ENCODE measurements around the gene DMD.

The DMD gene

GRCh38 chrX:31132821-31133241 is 2078.5 kb downstream of the DMD start:
- DNase-seq = no peak

GRCh38 chrX:31130457-31131220 is 2080.7 kb downstream of the DMD start:
- no peak for DNase-seq

- DNase-seq = peak; percentile 47 to 67 (median 66)
Observed at GRCh38 chrX:31128855-31129254, 2082.5 kb downstream of the DMD start.

GRCh38 chrX:31127716-31128115 is 2083.6 kb downstream of the DMD start:
- DNase-seq = no peak

- DNase-seq = peak in 2 of 3 donors; percentile 5 to 21
Observed at GRCh38 chrX:31126205-31126604, 2085.1 kb downstream of the DMD start.

GRCh38 chrX:31124536-31124935 is 2086.8 kb downstream of the DMD start:
- no peak for DNase-seq

GRCh38 chrX:31123335-31123734 is 2088.0 kb downstream of the DMD start:
- DNase-seq = no peak

- no peak for DNase-seq
Observed at GRCh38 chrX:31117266-31117665, 2094.1 kb downstream of the DMD start.

GRCh38 chrX:31115398-31115797 is 2096.0 kb downstream of the DMD start:
- no peak for DNase-seq

- no peak for DNase-seq
Observed at GRCh38 chrX:31114858-31115257, 2096.5 kb downstream of the DMD start.

GRCh38 chrX:31112226-31112999 is 2098.9 kb downstream of the DMD start:
- peak in 2 of 3 donors; percentile 20 to 29 for DNase-seq

- no peak for DNase-seq
Observed at GRCh38 chrX:31110657-31111056, 2100.7 kb downstream of the DMD start.

GRCh38 chrX:31099536-31100090 is 2111.7 kb downstream of the DMD start:
- DNase-seq = peak; percentile 50 to 55 (median 51)

GRCh38 chrX:31098079-31098478 is 2113.3 kb downstream of the DMD start:
- DNase-seq = no peak

- no peak for DNase-seq
Observed at GRCh38 chrX:31093639-31093975, 2117.7 kb downstream of the DMD start.

- DNase-seq = no peak
Observed at GRCh38 chrX:31092970-31093638, 2118.2 kb downstream of the DMD start.

- DNase-seq = no peak
Observed at GRCh38 chrX:31092476-31092875, 2118.9 kb downstream of the DMD start.

- no peak for DNase-seq
Observed at GRCh38 chrX:31091819-31092218, 2119.5 kb downstream of the DMD start.

GRCh38 chrX:31074522-31074921 is 2136.8 kb downstream of the DMD start:
- DNase-seq = no peak

- DNase-seq = no peak
Observed at GRCh38 chrX:31071725-31072124, 2139.6 kb downstream of the DMD start, which contains the start of gene FTHL17. FTHL17 (minus strand) TSS chrX:31072041; CDS start chrX:31071953, 88 bp downstream.

- no peak for DNase-seq
Observed at GRCh38 chrX:31071262-31071661, 2140.1 kb downstream of the DMD start.

- DNase-seq = no peak
Observed at GRCh38 chrX:31070057-31070468, 2141.3 kb downstream of the DMD start.
